Head of caudate nucleus (tissue), 42 donors: ENCODE data around the gene ATP8A1.
A peak's percentile ranks its signal among the peaks of the same experiment; 100 is the strongest.

Experiments
- DNase-seq, 42 donors: peaks; one replicate each; pipeline versions ENCODE4 v3.0.0 to v3.0.0-alpha.2; 2020 to 2021; ENCODE audit warnings: mixed read lengths in 7 of 42
- intact Hi-C: fragments of 100-400 bp; cut with DNase I; formaldehyde crosslinking; loops from one replicate; pipeline ENCODE4 v1.15.0; 2022

ATP8A1 gene

GRCh38 chr4:42600578-42600977 is 56.3 kb downstream of the ATP8A1 start:
- intact Hi-C loops: no loop called here
- no peak for DNase-seq

- no peak for DNase-seq
- intact Hi-C loops: no loop called here
Measured at GRCh38 chr4:42596918-42597317, 60.0 kb downstream of the ATP8A1 start.

GRCh38 chr4:42594888-42595287 is 62.0 kb downstream of the ATP8A1 start:
- intact Hi-C loops: no loop called here
- no peak for DNase-seq

GRCh38 chr4:42588909-42589308 is 68.0 kb downstream of the ATP8A1 start:
- DNase-seq: no peak
- intact Hi-C loops: no loop called here

- intact Hi-C loops: no loop called here
- no peak for DNase-seq
Measured at GRCh38 chr4:42586775-42587174, 70.1 kb downstream of the ATP8A1 start.

GRCh38 chr4:42579903-42580302 is 77.0 kb downstream of the ATP8A1 start:
- no peak for DNase-seq
- intact Hi-C loops: no loop called here

GRCh38 chr4:42578187-42578586 is 78.7 kb downstream of the ATP8A1 start:
- DNase-seq: no peak
- intact Hi-C loops: no loop called here

GRCh38 chr4:42574870-42575430 is 82.0 kb downstream of the ATP8A1 start:
- DNase-seq: no peak
- intact Hi-C loops: loop anchor here (5.0 kb wide), 1 partner anchor 82 kb away; the partner anchor contains the start of gene ATP8A1

GRCh38 chr4:42573249-42573648 is 83.7 kb downstream of the ATP8A1 start:
- intact Hi-C loops: loop anchor here (5.0 kb wide), 1 partner anchor 84 kb away; the partner anchor contains the start of gene ATP8A1
- DNase-seq: peak in 16 of 42 donors; percentile 11 to 63 (median 28)

GRCh38 chr4:42570221-42570620 is 86.7 kb downstream of the ATP8A1 start:
- intact Hi-C loops: loop anchor here (5.0 kb wide), 1 partner anchor 87 kb away; the partner anchor contains the start of gene ATP8A1
- peak; percentile 34 to 93 (median 84) for DNase-seq

GRCh38 chr4:42568610-42569207 is 88.2 kb downstream of the ATP8A1 start:
- DNase-seq: peak; percentile 10 to 92 (median 77)
- intact Hi-C loops: loop anchor here (5.0 to 10.0 kb wide), 2 partner anchors 186 to 299 kb away; no protein-coding TSS in a partner anchor

- intact Hi-C loops: loop anchor here (5.0 to 10.0 kb wide), 2 partner anchors 188 to 300 kb away; no protein-coding TSS in a partner anchor
- DNase-seq: no peak
Measured at GRCh38 chr4:42566835-42567234, 90.1 kb downstream of the ATP8A1 start.

- intact Hi-C loops: loop anchor here (10.0 kb wide), 1 partner anchor 193 kb away; no protein-coding TSS in a partner anchor
- no peak for DNase-seq
Measured at GRCh38 chr4:42562016-42562415, 94.9 kb downstream of the ATP8A1 start.

- intact Hi-C loops: loop anchor here (10.0 kb wide), 1 partner anchor 194 kb away; no protein-coding TSS in a partner anchor
- no peak for DNase-seq
Measured at GRCh38 chr4:42561031-42561430, 95.9 kb downstream of the ATP8A1 start.

- DNase-seq: no peak
- intact Hi-C loops: loop anchor here (10.0 kb wide), 1 partner anchor 194 kb away; no protein-coding TSS in a partner anchor
Measured at GRCh38 chr4:42560467-42560861, 96.4 kb downstream of the ATP8A1 start.

GRCh38 chr4:42558156-42558555 is 98.7 kb downstream of the ATP8A1 start:
- DNase-seq: no peak

GRCh38 chr4:42555828-42556227 is 101.1 kb downstream of the ATP8A1 start:
- DNase-seq: no peak
- intact Hi-C loops: no loop called here

More at GRCh38 chr4:42558156-42558555, 98.7 kb downstream of the ATP8A1 start:
- intact Hi-C loops: no loop called here

- intact Hi-C loops: no loop called here
- no peak for DNase-seq
Measured at GRCh38 chr4:42554072-42554471, 102.8 kb downstream of the ATP8A1 start.

GRCh38 chr4:42549896-42550295 is 107.0 kb downstream of the ATP8A1 start:
- intact Hi-C loops: no loop called here
- DNase-seq: no peak

GRCh38 chr4:42547805-42548204 is 109.1 kb downstream of the ATP8A1 start:
- intact Hi-C loops: no loop called here
- no peak for DNase-seq

GRCh38 chr4:42543762-42544161 is 113.1 kb downstream of the ATP8A1 start:
- intact Hi-C loops: no loop called here
- no peak for DNase-seq
